ENCODE results near the gene TUBGCP3. TPM values are rescaled to one million over a fixed set of nuclear protein-coding genes. Genes with fewer than 3 reads are reported as not detected.
"Not testable (repeated sequence)": the region's sequence is repeated elsewhere in the genome, so short reads cannot be mapped to it uniquely, and the experiment has no call there.

Gene TUBGCP3
- total RNA-seq, 2 donors from 2014 or later = 9.8 to 14.7 TPM

DNA sequence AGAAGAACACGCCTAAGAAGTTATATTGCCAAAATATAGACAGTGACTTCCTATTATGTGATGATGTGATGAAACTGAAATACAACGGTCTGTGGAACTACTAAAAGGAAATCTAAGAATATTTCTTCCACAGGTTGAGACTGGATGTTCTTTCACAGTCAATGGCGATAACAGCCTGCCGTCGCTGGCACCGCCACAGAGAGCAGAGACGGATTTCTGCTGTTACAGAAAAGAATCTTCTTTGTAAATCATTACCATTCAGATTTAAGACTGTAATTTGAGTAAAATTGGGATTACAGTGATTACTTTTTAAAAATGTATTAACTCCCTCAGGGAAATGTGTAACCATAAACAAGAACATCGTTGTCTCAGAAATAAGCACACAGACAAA is 100.8 kb downstream of the TUBGCP3 start:
- Histone ChIP-seq H3K36me3 (peaks cover 6% of the 10 kb centered on the region), H3K27ac (no peak overlapping the region), H3K27me3 (no peaks in the 10 kb centered on the region), H3K4me3 (no peak overlapping the region), H3K4me1 (no peaks in the 10 kb centered on the region), H3K9me3 (no peaks in the 10 kb centered on the region)
- DNase-seq (ENCODE audit: low spot score) = no peak
- TF ChIP-seq CTCF (IDR thresholded peaks at IDR 0.05) = no peak

GRCh38 chr13:112486386-112487126 is 101.4 kb downstream of the TUBGCP3 start:
- Histone ChIP-seq H3K9me3 (no peaks in the 10 kb centered on the region), H3K36me3 (peaks cover 6% of the 10 kb centered on the region), H3K27me3 (no peaks in the 10 kb centered on the region), H3K27ac (no peak overlapping the region), H3K4me1 (no peaks in the 10 kb centered on the region), H3K4me3 (no peak overlapping the region)
- no peak for DNase-seq (ENCODE audit: low spot score)
- no peak for TF ChIP-seq CTCF (IDR thresholded peaks at IDR 0.05)

- H3K27me3 ChIP-seq; H3K4me1 ChIP-seq; H3K27ac ChIP-seq; DNase-seq (ENCODE audit: low spot score); H3K36me3 ChIP-seq; H3K4me3 ChIP-seq; H3K9me3 ChIP-seq: not testable (repeated sequence)
Measured at GRCh38 chr13:112485814-112486213, 102.1 kb downstream of the TUBGCP3 start.

GRCh38 chr13:112483299-112483698 is 104.7 kb downstream of the TUBGCP3 start:
- DNase-seq (ENCODE audit: low spot score) = no peak
- H3K27me3 ChIP-seq = no peaks in the 10 kb centered on the region
- peaks cover 0 to 10% of the 10 kb centered on the region in 2 donors for H3K9me3 ChIP-seq
- H3K36me3 ChIP-seq = peaks cover 6% of the 10 kb centered on the region
- H3K27ac ChIP-seq = no peak overlapping the region
- H3K4me1 ChIP-seq = no peaks in the 10 kb centered on the region
- no peak overlapping the region for H3K4me3 ChIP-seq
- TF ChIP-seq CTCF (IDR thresholded peaks at IDR 0.05) = no peak

DNA sequence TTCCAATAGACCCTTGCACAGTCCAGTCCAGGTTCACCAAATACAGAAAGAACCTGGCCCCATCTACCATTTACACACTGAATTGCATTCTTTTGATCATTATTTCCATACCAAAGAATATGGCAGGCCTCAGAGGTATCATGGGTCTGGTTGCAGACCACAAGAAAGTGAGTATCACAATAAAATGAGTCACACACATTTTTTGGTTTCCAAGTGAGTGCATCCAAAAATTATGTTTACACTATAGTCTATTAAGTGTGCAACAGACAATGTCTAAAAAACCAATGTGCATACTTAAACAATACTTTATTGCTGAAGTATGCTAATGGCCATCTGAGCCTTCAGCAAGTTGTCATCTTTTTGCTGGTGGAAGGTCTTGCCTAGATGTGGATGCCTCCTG is 106.5 kb downstream of the TUBGCP3 start:
- Histone ChIP-seq H3K4me3 (no peak overlapping the region), H3K9me3 (peaks cover 0 to 10% of the 10 kb centered on the region in 2 donors), H3K4me1 (no peaks in the 10 kb centered on the region), H3K27me3 (no peaks in the 10 kb centered on the region), H3K36me3 (peaks cover 6% of the 10 kb centered on the region), H3K27ac (no peak overlapping the region)
- no peak for TF ChIP-seq CTCF (IDR thresholded peaks at IDR 0.05)
- DNase-seq (ENCODE audit: low spot score) = no peak

GRCh38 chr13:112479389-112479788 is 108.6 kb downstream of the TUBGCP3 start:
- no peak overlapping the region for H3K4me3 ChIP-seq
- no peak for TF ChIP-seq CTCF (IDR thresholded peaks at IDR 0.05)

More at GRCh38 chr13:112479389-112479788, 108.6 kb downstream of the TUBGCP3 start:
- no peak for DNase-seq (ENCODE audit: low spot score)
- Histone ChIP-seq H3K9me3 (peaks cover 0 to 10% of the 10 kb centered on the region in 2 donors), H3K4me1 (no peaks in the 10 kb centered on the region), H3K27ac (no peak overlapping the region), H3K36me3 (no peaks in the 10 kb centered on the region), H3K27me3 (no peaks in the 10 kb centered on the region)

Measured in right atrium auricular region (tissue), 2 donors.